ENCODE measurements around the gene MYOG.

The MYOG gene

GRCh38 chr1:203072002-203072602 is 13.7 kb downstream of the MYOG start:
- no peak for DNase-seq (ENCODE audit: low read depth)

- DNase-seq (ENCODE audit: low read depth): no peak
Observed at GRCh38 chr1:203069030-203069747, 16.6 kb downstream of the MYOG start.

- no peak for DNase-seq (ENCODE audit: low read depth)
Observed at GRCh38 chr1:203066965-203067364, 18.8 kb downstream of the MYOG start.

GRCh38 chr1:203065986-203066385 is 19.8 kb downstream of the MYOG start:
- no peak for DNase-seq (ENCODE audit: low read depth)

- no peak for DNase-seq (ENCODE audit: low read depth)
Observed at GRCh38 chr1:203065191-203065590, 20.6 kb downstream of the MYOG start.

GRCh38 chr1:203063287-203063686 is 22.5 kb downstream of the MYOG start:
- no peak for DNase-seq (ENCODE audit: low read depth)

- no peak for DNase-seq (ENCODE audit: low read depth)
Observed at GRCh38 chr1:203060115-203060514, 25.7 kb downstream of the MYOG start.

GRCh38 chr1:203059485-203059884 is 26.3 kb downstream of the MYOG start:
- no peak for DNase-seq (ENCODE audit: low read depth)

GRCh38 chr1:203058676-203058935 is 27.2 kb downstream of the MYOG start:
- no peak for DNase-seq (ENCODE audit: low read depth)

GRCh38 chr1:203057911-203058675 is 27.7 kb downstream of the MYOG start:
- no peak for DNase-seq (ENCODE audit: low read depth)

GRCh38 chr1:203056516-203056915 is 29.3 kb downstream of the MYOG start:
- DNase-seq (ENCODE audit: low read depth): no peak

- no peak for DNase-seq (ENCODE audit: low read depth)
Observed at GRCh38 chr1:203056012-203056411, 29.8 kb downstream of the MYOG start.

GRCh38 chr1:203055161-203055799 is 30.5 kb downstream of the MYOG start:
- no peak for DNase-seq (ENCODE audit: low read depth)

- no peak for DNase-seq (ENCODE audit: low read depth)
Observed at GRCh38 chr1:203054642-203055041, 31.2 kb downstream of the MYOG start.

GRCh38 chr1:203054184-203054583 is 31.6 kb downstream of the MYOG start:
- DNase-seq (ENCODE audit: low read depth): no peak

GRCh38 chr1:203052601-203053000 is 33.2 kb downstream of the MYOG start:
- DNase-seq (ENCODE audit: low read depth): no peak

- DNase-seq (ENCODE audit: low read depth): no peak
Observed at GRCh38 chr1:203051841-203052324, 33.9 kb downstream of the MYOG start.

- no peak for DNase-seq (ENCODE audit: low read depth)
Observed at GRCh38 chr1:203050826-203051225, 35.0 kb downstream of the MYOG start.

- DNase-seq (ENCODE audit: low read depth): no peak
Observed at GRCh38 chr1:203049576-203050180, 36.1 kb downstream of the MYOG start.

- DNase-seq (ENCODE audit: low read depth): no peak
Observed at GRCh38 chr1:203049077-203049476, 36.7 kb downstream of the MYOG start.

- no peak for DNase-seq (ENCODE audit: low read depth)
Observed at GRCh38 chr1:203048555-203049051, 37.2 kb downstream of the MYOG start.

- no peak for DNase-seq (ENCODE audit: low read depth)
Observed at GRCh38 chr1:203048086-203048485, 37.7 kb downstream of the MYOG start.

All from T follicular helper cell (primary cell).